ENCODE measurements around the gene FMC1. TPM values are rescaled to one million over a fixed set of nuclear protein-coding genes. Genes with fewer than 3 reads are reported as not detected.

FMC1 gene
- total RNA-seq, 1 donor from 2014 or later: 6.0 TPM

DNA sequence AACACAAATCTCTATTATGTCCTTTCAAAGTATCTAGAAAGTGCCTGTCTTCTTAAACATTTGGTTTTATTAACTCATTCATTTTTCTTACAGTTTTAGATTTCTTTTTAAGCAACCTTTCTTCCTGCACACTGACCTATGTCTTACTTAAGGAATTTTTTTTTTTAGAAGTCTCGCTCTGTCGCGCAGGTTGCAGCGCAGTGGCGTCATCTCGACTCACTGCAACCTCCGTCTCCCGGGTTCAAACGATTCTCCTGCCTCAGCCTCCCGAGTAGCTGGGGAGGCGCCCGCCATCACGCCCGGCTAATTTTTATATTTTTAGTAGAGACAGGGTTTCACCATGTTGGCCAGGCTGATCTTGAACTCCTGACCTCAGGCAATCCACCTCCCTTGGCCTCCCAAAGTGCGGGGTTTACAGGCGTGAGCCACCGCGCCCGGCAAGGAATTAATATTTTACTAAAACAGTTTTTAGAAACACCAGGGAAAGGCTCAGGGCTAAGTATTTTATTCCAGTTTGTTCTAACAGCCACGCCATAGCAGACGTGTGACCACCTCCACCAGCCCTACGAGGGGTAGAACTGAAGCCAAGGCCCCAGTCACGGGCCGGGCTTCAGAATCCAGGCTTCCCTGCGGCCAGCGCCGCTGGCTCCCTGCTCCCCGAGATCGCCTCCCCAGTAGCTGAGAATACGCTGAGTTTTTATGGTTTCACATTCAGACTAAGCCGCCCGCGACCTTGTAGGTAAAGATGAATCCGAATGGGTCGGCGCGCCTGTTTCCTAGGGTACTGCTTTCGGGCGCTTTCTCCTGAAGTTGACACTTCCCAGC lies 17.6 kb downstream of the FMC1 start:
- no peak for DNase-seq (ENCODE audit: low read depth)
- H3K4me3 ChIP-seq (ENCODE audit: low read depth, low read length): peak overlapping the region; percentile 87
- TF ChIP-seq, protein P1, sequence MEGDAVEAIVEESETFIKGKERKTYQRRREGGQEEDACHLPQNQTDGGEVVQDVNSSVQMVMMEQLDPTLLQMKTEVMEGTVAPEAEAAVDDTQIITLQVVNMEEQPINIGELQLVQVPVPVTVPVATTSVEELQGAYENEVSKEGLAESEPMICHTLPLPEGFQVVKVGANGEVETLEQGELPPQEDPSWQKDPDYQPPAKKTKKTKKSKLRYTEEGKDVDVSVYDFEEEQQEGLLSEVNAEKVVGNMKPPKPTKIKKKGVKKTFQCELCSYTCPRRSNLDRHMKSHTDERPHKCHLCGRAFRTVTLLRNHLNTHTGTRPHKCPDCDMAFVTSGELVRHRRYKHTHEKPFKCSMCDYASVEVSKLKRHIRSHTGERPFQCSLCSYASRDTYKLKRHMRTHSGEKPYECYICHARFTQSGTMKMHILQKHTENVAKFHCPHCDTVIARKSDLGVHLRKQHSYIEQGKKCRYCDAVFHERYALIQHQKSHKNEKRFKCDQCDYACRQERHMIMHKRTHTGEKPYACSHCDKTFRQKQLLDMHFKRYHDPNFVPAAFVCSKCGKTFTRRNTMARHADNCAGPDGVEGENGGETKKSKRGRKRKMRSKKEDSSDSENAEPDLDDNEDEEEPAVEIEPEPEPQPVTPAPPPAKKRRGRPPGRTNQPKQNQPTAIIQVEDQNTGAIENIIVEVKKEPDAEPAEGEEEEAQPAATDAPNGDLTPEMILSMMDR (conservative IDR thresholded peaks at IDR 0.05; ENCODE audit: low read depth, low read length): no peak

DNA sequence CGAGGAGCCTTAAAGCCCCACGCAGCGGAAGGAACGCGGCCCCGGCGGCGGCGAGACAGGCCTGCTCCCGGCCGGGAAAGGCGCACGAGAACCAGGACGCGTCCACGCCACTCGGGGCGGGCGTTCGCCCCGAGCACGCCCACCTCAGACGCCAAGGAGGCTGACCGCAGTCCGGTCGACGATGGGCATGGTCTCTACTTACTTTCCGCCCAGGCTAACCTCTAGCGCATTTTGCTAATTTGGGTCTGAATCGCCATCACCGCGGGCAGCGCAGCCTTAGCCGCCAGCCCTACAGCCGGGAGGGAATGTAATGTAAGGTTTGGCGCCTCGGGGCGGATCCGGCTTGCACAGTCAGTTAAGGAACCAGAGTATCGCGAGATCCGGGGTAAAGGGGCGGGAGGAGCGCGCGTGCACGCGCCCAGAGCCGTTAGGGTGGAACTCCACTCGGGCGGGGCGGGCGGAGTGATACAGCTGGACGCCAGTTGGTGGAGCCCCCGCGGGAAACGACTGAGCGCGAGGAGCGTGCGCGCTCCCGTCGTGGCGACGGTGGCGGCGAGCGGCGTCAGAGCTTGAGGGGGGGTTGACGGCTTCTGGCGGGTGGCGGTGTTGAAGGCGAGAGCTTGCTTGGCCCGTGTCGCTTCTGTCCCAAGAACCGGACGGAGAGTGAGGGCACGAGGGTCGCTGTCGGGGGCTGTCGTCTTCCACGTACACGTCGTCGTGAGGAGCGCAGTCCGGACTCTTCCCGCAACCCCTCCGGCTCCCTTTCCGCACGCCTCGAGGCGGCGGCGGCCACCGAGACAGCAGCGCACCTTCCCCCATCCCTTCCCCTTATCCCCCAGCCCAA lies 18.5 kb downstream of the FMC1 start, which contains the start of gene LUC7L2:
Gene LUC7L2 (plus strand): TSS at position 529 of the 844 bp plus-strand sequence. CDS start 368 bp downstream, outside the sequence.
- H3K4me3 ChIP-seq (ENCODE audit: low read depth, low read length): peak within 1 kb of the TSS; percentile 87
- peak; percentile 76 for DNase-seq (ENCODE audit: low read depth)
- TF ChIP-seq, protein P1 (conservative IDR thresholded peaks at IDR 0.05; ENCODE audit: low read depth, low read length): no peak

DNA sequence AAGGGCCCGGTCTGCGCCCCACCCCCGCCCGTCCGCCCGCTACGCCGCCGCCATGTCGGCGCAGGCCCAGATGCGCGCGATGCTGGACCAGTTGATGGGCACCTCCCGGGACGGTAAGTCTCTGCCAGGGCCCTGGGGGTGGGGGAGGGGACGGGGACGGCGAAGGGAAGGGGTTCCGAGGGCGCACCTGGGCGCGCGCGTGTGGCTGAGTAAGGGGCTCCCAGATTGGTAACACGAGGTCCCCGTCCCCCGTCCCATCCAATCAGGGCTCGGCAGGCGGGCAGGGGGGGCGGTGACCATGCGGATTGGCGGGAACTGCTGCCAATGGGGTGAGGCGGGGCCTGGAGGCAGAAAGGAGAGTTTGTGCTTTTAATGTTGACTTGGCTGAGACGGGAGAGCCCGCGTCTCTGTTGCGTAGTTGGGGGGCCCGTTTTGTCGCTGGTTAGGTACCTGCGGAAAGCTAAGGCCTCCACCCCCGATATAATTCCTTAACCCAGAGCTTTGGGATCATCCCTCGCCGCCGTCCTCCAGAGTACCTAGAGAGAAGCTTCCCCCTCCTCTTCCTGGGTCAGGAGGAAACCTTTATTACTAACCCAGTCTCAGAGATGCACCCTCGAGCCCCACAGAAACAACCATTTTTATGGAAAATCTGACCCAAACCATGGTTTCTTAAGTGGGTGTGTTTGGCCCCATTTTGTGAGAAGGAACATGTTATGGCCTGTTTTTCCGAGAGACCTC lies 19.2 kb downstream of the FMC1 start:
- H3K4me3 ChIP-seq (ENCODE audit: low read depth, low read length): peak overlapping the region; percentile 87
- no peak for DNase-seq (ENCODE audit: low read depth)
- TF ChIP-seq, protein P1 (conservative IDR thresholded peaks at IDR 0.05; ENCODE audit: low read depth, low read length): no peak

DNA sequence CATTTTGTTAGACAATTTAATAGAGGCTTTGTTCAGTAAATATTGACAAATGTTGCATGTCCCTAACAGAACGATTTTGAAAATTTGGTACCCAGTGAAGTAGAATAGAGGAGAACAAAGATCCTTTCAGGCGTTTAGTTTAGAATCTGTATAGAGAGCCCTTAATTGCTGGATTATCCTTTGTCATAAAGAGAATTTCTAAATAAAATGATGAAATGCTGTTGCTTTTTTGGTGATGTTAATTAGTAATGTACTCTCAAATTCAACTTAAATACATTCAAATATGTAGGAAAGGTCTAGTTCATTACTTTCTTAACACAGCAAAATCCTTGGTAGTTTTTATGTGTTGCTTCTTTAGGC lies 19.8 kb downstream of the FMC1 start:
- TF ChIP-seq, protein P1 (conservative IDR thresholded peaks at IDR 0.05; ENCODE audit: low read depth, low read length): no peak
- no peak for DNase-seq (ENCODE audit: low read depth)
- peak overlapping the region; percentile 87 for H3K4me3 ChIP-seq (ENCODE audit: low read depth, low read length)

DNA sequence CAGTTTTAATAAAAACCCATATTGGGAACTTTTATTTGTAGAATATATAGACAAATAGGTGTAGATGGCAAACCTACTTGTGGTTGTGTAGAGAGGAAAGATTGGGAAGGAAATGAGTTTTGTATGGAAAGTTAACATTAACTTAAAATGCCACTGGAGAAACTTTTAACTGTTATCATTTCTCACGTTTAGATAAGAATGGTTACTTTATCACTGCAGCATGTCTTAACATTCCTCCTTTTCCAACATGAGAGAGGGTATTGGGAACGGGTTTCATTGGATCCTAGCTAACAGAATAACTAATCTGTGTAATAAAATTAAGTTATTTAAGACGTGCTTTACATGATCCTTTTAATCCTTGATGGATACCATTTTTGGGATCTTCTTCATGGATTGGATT lies 20.4 kb downstream of the FMC1 start:
- peak overlapping the region; percentile 87 for H3K4me3 ChIP-seq (ENCODE audit: low read depth, low read length)
- TF ChIP-seq, protein P1 (conservative IDR thresholded peaks at IDR 0.05; ENCODE audit: low read depth, low read length): no peak
- no peak for DNase-seq (ENCODE audit: low read depth)

DNA sequence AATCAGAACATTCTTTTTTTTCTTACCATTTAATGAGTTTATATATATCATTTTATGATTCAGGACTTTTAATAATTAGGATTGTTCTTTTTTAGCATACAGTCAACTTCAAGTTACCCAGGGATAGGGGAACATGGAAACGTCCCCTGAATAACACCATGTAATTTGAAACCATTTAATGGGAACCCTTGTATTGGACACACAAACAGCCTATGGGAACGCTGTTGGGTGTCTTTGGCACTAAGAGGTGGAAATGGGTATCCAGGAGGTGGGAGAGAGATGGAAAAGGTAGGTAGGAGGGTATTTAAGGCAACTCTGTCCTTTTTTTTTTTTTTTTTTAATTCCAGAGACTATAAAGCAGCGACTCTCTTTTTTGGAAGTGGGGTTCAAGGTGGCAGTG lies 21.2 kb downstream of the FMC1 start:
- peak overlapping the region; percentile 87 for H3K4me3 ChIP-seq (ENCODE audit: low read depth, low read length)
- TF ChIP-seq, protein P1 (conservative IDR thresholded peaks at IDR 0.05; ENCODE audit: low read depth, low read length): no peak
- DNase-seq (ENCODE audit: low read depth): no peak
